HS-27A (cell line): ENCODE measurements around the gene TMEM35A.
"Not testable (repeated sequence)": the region's sequence is repeated elsewhere in the genome, so short reads cannot be mapped to it uniquely, and the experiment has no call there.

Experiments
- DNase-seq: peaks from one replicate; pipeline ENCODE4 v3.0.0-alpha.2; 2012; ENCODE audit warnings: low read depth, missing footprints

The TMEM35A gene

GRCh38 chrX:101078716-101079598, at the start of gene TMEM35A:
TSS of gene TMEM35A (plus strand) at chrX:101078879. CDS start at chrX:101079003, 124 bp downstream.
- no peak for DNase-seq

- DNase-seq: no peak
Observed at GRCh38 chrX:101029665-101030064, 49.0 kb upstream of the TMEM35A start.

GRCh38 chrX:101037231-101037630, 41.4 kb upstream of the TMEM35A start:
- DNase-seq: no peak

- no peak for DNase-seq
Observed at GRCh38 chrX:101040197-101040596, 38.5 kb upstream of the TMEM35A start.

- no peak for DNase-seq
Observed at GRCh38 chrX:101051153-101051548, 27.5 kb upstream of the TMEM35A start.

- peak; percentile 68 for DNase-seq
Observed at GRCh38 chrX:101051549-101052302, 27.0 kb upstream of the TMEM35A start, which contains the start of gene TRMT2B. TSS of gene TRMT2B (minus strand) at chrX:101052111. CDS start at chrX:101042289, 9,822 bp downstream.

GRCh38 chrX:101056551-101056950, 22.1 kb upstream of the TMEM35A start:
- DNase-seq: not testable (repeated sequence)

- DNase-seq: peak; percentile 34
Observed at GRCh38 chrX:101057093-101057714, 21.5 kb upstream of the TMEM35A start.

- DNase-seq: no peak
Observed at GRCh38 chrX:101062176-101062575, 16.5 kb upstream of the TMEM35A start.

- DNase-seq: no peak
Observed at GRCh38 chrX:101071582-101071981, 7.1 kb upstream of the TMEM35A start.

GRCh38 chrX:101079736-101080270, 1.1 kb downstream of the TMEM35A start:
- DNase-seq: no peak

- DNase-seq: no peak
Observed at GRCh38 chrX:101080326-101081124, 1.8 kb downstream of the TMEM35A start.

GRCh38 chrX:101081231-101081630, 2.6 kb downstream of the TMEM35A start:
- DNase-seq: no peak

- DNase-seq: no peak
Observed at GRCh38 chrX:101091817-101092216, 13.1 kb downstream of the TMEM35A start.

- DNase-seq: peak; percentile 71
Observed at GRCh38 chrX:101097546-101098453, 19.1 kb downstream of the TMEM35A start, which contains the start of gene CENPI. TSS of gene CENPI (plus strand) at chrX:101098204. CDS start at chrX:101101071, 2,867 bp downstream.

GRCh38 chrX:101108284-101108683, 29.6 kb downstream of the TMEM35A start:
- no peak for DNase-seq

- DNase-seq: no peak
Observed at GRCh38 chrX:101117701-101118100, 39.0 kb downstream of the TMEM35A start.

GRCh38 chrX:101136235-101136634, 57.6 kb downstream of the TMEM35A start:
- DNase-seq: no peak
